Liver (tissue), 9 donors: ENCODE results near the gene HARBI1. TPM values are rescaled to one million over a fixed set of nuclear protein-coding genes. Genes with fewer than 3 reads are reported as not detected.

Source experiments
- DNase-seq: peaks from one replicate; pipeline ENCODE4 v3.0.0-alpha.2; 2017; ENCODE audit warnings: low spot score
- H3K27ac ChIP-seq, 2 donors: one replicate each; pipeline ENCODE4 v1.7.0; 2013; ENCODE audit warnings: inconsistent platforms in 2 of 2, low read length in 2 of 2, control low read depth in 1 of 2, low read depth in 1 of 2, mild to moderate bottlenecking in 1 of 2
- H3K27me3 ChIP-seq, 4 donors: one replicate each; pipeline versions ENCODE4 v1.6.1 to v1.7.0; 2013; ENCODE audit warnings: low read length in 3 of 4, inconsistent platforms in 1 of 4, mild to moderate bottlenecking in 1 of 4, moderate library complexity in 1 of 4; ENCODE audit not compliant: control insufficient read depth in 4 of 4, insufficient read depth in 4 of 4
- H3K36me3 ChIP-seq, 4 donors: one replicate each; pipeline versions ENCODE4 v1.6.1 to v1.7.0; 2013; ENCODE audit warnings: low read length in 3 of 4, mild to moderate bottlenecking in 3 of 4, low read depth in 1 of 4, moderate library complexity in 1 of 4; ENCODE audit not compliant: control insufficient read depth in 4 of 4, insufficient read depth in 3 of 4
- H3K4me1 ChIP-seq, 4 donors: one replicate each; pipeline versions ENCODE4 v1.6.1 to v1.7.0; 2013; ENCODE audit warnings: low read length in 3 of 4, mild to moderate bottlenecking in 3 of 4, moderate library complexity in 1 of 4; ENCODE audit not compliant: control insufficient read depth in 4 of 4, insufficient read depth in 4 of 4
- H3K4me3 ChIP-seq, 3 donors: one replicate each; pipeline versions ENCODE4 v1.6.1 to v1.7.0; 2013; ENCODE audit warnings: low read length in 3 of 3, control low read depth in 1 of 3, low read depth in 1 of 3, mild to moderate bottlenecking in 1 of 3
- H3K9ac ChIP-seq, 2 donors: one replicate each; pipeline ENCODE4 v1.7.0; 2013; ENCODE audit warnings: low read length in 2 of 2, mild to moderate bottlenecking in 2 of 2, moderate library complexity in 2 of 2, control low read depth in 1 of 2, low read depth in 1 of 2
- H3K9me3 ChIP-seq, 4 donors: one replicate each; pipeline versions ENCODE4 v1.6.1 to v1.7.0; 2013; ENCODE audit warnings: low read length in 3 of 4; ENCODE audit not compliant: control insufficient read depth in 4 of 4
- EGR1 ChIP-seq, 2 donors: IDR thresholded peaks; 2 replicates each; pipeline ENCODE4 v1.6.1; 2016 to 2018; ENCODE audit warnings: antibody characterized with exemption in 2 of 2, low read depth in 2 of 2
- FOXA1 ChIP-seq: IDR thresholded peaks from 2 replicates; pipeline ENCODE4 v1.6.1; 2016; ENCODE audit warnings: antibody characterized with exemption
- HNF4G ChIP-seq: IDR thresholded peaks from 2 replicates; pipeline ENCODE4 v1.6.1; 2016; ENCODE audit warnings: antibody characterized with exemption
- JUND ChIP-seq, 2 donors: IDR thresholded peaks; 2 replicates each; pipeline ENCODE4 v1.6.1; 2016; ENCODE audit warnings: antibody characterized with exemption in 2 of 2
- NR2F2 ChIP-seq: IDR thresholded peaks from 2 replicates; pipeline ENCODE4 v1.6.1; 2016; ENCODE audit warnings: antibody characterized with exemption
- RAD21 ChIP-seq, 2 donors: IDR thresholded peaks; 2 replicates each; pipeline ENCODE4 v1.6.1; 2016; ENCODE audit warnings: antibody characterized with exemption in 2 of 2, mild to moderate bottlenecking in 2 of 2
- REST ChIP-seq: IDR thresholded peaks from 2 replicates; pipeline ENCODE4 v1.6.1; 2016; ENCODE audit warnings: antibody characterized with exemption, mild to moderate bottlenecking
- RXRA ChIP-seq, 2 donors: IDR thresholded peaks; 2 replicates each; pipeline ENCODE4 v1.6.1; 2017 to 2018; ENCODE audit warnings: antibody characterized with exemption in 2 of 2, mild to moderate bottlenecking in 1 of 2
- TAF1 ChIP-seq: conservative IDR thresholded peaks from 2 replicates; pipeline ENCODE4 v1.6.1; 2016; ENCODE audit warnings: antibody characterized with exemption, mild to moderate bottlenecking
- ZBTB33 ChIP-seq: IDR thresholded peaks from 2 replicates; pipeline ENCODE4 v1.6.1; 2016; ENCODE audit warnings: antibody characterized with exemption
- WGBS: extraction: QIAGEN DNeasy Blood & Tissue Kit; methylation state at CpG from one replicate; pipeline ENCODE4 v1.1.7; 2013; 5-methylcytosine and 5-hydroxymethylcytosine counted together
- polyA plus RNA-seq, 2 donors: library from polyadenylated mRNA; stranded (reverse) in 1 of 2; unstranded in 1 of 2; fragments of 200-250 nt in 1 of 2; fragments of >200 nt in 1 of 2; fragmentation: Nextera tagmentation in 1 of 2; extraction: Ambion mirVana in 1 of 2; gene quantifications; one replicate each; pipeline versions ENCODE4 v1.2.1 to v1.2.3, GENCODE V29; 2013 to 2015
- total RNA-seq, 2 donors: library from RNA; depleted of rRNA; stranded (reverse); fragments of >200 nt; gene quantifications; one replicate each; pipeline ENCODE4 v1.2.3, GENCODE V29; 2014
- TF ChIP-seq, protein P1 (sequence below): IDR thresholded peaks from 2 replicates; pipeline ENCODE4 v1.6.1; 2016; ENCODE audit warnings: antibody characterized with exemption
- TF ChIP-seq, protein P2 (sequence below): IDR thresholded peaks from 2 replicates; pipeline ENCODE4 v1.6.1; 2016; ENCODE audit warnings: antibody characterized with exemption
- donor health status: healthy.
- donor health status: healthy.
- donor health status: healthy.
- donor health status: healthy.
- donor health status: healthy.

HARBI1 gene
- total and polyA plus RNA-seq, 4 donors, result 2.5 to 5.9 (median 3.3) TPM

DNA sequence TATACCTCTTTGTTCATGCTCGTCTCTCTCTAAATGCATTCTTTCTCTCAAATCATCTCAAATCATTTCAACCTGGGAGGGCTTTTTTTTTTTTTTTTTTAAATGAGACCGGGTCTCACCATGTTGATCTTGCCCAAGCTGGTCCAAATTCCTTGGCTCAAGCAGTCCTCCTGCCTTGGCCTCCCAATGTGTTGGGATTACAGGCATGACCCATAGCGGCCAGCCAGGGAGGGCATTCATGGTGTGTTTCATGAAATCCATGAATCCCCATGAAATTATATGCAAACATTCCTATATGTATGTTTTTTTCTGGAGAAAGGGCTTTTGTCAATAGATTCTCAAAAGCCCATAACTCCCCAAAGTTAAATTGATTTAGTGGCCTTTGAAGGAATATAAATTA is 26.5 kb upstream of the HARBI1 start:
- TF ChIP-seq ZBTB33, result no peak
- no peak for TF ChIP-seq NR2F2
- TF ChIP-seq, protein P1, sequence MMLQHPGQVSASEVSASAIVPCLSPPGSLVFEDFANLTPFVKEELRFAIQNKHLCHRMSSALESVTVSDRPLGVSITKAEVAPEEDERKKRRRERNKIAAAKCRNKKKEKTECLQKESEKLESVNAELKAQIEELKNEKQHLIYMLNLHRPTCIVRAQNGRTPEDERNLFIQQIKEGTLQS, result no peak
- TF ChIP-seq EGR1 (IDR thresholded peaks at IDR 0.05; ENCODE audit: low read depth in 2 of 2), result no peak
- TF ChIP-seq RAD21 (IDR thresholded peaks at IDR 0.05), result no peak
- WGBS, result 100% methylated on average over 3 of the region's 3 CpGs
- Histone ChIP-seq H3K27ac (no peak overlapping the region), H3K9me3 (no peaks in the 10 kb centered on the region), H3K36me3 (peaks cover 6 to 28% (median 16%) of the 10 kb centered on the region in 4 donors), H3K4me1 (peaks cover 3 to 13% (median 10%) of the 10 kb centered on the region in 4 donors), H3K27me3 (no peaks in the 10 kb centered on the region), H3K4me3 (no peak overlapping the region), H3K9ac (no peak overlapping the region)
- no peak for DNase-seq

DNA sequence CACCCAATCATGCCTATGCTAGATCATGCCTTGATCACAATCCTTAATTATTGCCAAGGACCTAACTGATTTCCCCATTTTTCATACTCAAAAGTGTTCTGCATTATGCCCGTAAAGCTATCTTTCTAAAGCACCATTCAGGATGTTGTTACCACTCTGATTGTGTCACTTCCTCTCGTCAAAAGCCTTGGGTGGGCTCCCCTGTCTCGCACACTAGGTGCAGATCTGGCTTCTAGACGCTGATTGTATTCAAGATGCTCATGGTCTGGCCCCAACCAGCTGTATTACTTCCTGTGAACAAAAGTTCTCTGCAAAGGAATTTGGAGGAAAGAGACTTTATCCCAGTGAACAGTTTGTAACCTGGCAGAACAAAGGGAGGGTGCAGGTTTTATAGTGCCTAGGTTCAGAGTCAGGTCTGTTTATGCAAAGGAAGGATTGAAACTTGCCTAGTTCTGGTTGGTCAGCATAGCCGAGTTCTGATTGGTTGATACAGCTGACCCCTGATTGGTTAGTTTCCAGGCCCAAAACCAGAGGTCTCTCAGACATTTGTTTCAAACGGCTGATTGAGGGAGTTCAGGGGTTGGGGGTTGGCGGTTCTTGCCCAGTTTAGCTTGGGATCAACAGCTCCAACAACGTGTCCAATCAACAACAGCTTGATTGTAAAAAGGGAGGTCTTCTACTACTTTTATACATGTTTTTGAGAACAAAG is 25.8 kb upstream of the HARBI1 start:
- H3K27me3 ChIP-seq, result no peaks in the 10 kb centered on the region
- no peak overlapping the region for H3K4me3 ChIP-seq
- no peaks in the 10 kb centered on the region for H3K9me3 ChIP-seq
- 96% methylated on average over 8 of the region's 8 CpGs for WGBS
- no peak for TF ChIP-seq TAF1
- TF ChIP-seq REST, result no peak
- no peak for TF ChIP-seq RAD21 (IDR thresholded peaks at IDR 0.05)
- TF ChIP-seq, protein P2, sequence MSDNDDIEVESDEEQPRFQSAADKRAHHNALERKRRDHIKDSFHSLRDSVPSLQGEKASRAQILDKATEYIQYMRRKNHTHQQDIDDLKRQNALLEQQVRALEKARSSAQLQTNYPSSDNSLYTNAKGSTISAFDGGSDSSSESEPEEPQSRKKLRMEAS, result no peak
- TF ChIP-seq NR2F2, result no peak
- DNase-seq, result no peak
- peaks cover 6 to 26% (median 16%) of the 10 kb centered on the region in 4 donors for H3K36me3 ChIP-seq
- H3K27ac ChIP-seq, result no peak overlapping the region
- peaks cover 3 to 13% (median 10%) of the 10 kb centered on the region in 4 donors for H3K4me1 ChIP-seq
- H3K9ac ChIP-seq, result no peak overlapping the region

DNA sequence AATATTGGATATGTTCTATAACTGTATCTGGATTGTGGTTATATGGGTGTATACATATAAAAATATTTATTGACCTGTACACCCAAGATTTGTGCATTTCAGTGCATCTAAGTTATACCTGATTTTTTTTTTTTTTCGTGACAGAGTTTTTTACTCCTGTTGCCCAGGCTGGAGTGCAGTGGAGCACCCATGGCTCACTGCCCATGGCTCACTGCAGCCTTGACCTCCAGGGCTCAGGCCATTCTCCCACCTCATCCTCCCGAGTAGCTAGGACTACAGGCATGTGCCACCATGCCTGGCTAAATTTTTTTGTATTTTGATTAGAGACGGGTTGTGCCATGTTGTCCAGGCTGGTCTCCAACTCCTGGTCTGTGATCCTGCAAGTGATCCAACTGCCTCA is 24.6 kb upstream of the HARBI1 start:
- Histone ChIP-seq H3K27me3 (no peaks in the 10 kb centered on the region), H3K9me3 (no peaks in the 10 kb centered on the region), H3K36me3 (peaks cover 6 to 19% (median 12%) of the 10 kb centered on the region in 4 donors), H3K4me3 (no peak overlapping the region), H3K9ac (no peak overlapping the region), H3K27ac (no peak overlapping the region), H3K4me1 (peaks cover 3 to 13% (median 10%) of the 10 kb centered on the region in 4 donors)
- TF ChIP-seq FOXA1 (no peak), NR2F2 (no peak), ZBTB33 (no peak), JUND (IDR thresholded peaks at IDR 0.05) (no peak), REST (no peak), RXRA (IDR thresholded peaks at IDR 0.05) (no peak), HNF4G (no peak)
- WGBS, result 56% methylated on average over 3 of the region's 3 CpGs
- no peak for DNase-seq
